HG03442 (cell line): Measurements from ENCODE around the gene DDIT3.

Experiments used
- ATAC-seq: cut with Tn5 transposase; IDR thresholded peaks from one replicate; pipeline ENCODE4 v1.9.1; 2021; ENCODE audit warnings: mild to moderate bottlenecking, moderate library complexity; ENCODE audit not compliant: unreplicated experiment

DDIT3 gene

DNA sequence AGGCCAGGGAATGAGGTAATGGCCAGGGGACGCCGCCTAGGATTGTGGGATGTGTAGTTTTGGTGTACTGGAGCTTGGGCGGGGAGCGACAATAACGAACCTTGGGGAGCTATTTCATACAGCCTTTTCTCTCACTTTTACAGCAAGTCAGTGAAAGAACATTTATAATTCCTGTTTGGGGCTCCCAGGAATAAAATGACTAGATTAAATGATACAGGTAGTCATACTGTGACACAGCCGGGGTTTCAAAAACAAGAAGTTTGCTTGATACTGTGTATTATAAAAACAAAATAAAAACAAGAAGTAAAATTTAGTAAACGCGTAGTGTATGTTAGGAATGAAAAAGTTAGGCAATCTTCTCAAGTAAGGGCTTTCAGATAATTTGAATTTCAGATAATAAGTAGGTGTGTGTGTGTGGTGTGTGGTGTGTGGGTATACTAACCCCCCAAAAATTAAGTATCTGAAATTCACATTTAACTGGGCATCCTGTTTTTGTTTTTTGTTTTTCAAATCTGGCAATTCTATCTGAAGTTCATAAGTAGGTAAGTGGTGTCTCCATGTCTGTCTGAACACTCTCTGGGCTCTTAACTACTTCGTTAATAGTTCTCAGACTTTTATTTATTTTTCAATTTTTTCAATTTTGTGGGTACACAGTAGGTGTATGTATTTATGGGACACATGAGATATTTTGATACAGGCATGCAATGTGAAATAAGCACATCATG, 27.1 kb upstream of the DDIT3 start:
- ATAC-seq, result no peak

GRCh38 chr12:57546438-57547287, 26.3 kb upstream of the DDIT3 start, which contains the start of gene DCTN2:
Gene DCTN2, minus strand, starts transcription at chr12:57547192. Its CDS starts 129 bp downstream, at chr12:57547063.
- ATAC-seq, result peak; percentile 98

GRCh38 chr12:57545809-57546437, 25.6 kb upstream of the DDIT3 start:
- no peak for ATAC-seq

GRCh38 chr12:57543581-57543980, 23.3 kb upstream of the DDIT3 start:
- no peak for ATAC-seq

DNA sequence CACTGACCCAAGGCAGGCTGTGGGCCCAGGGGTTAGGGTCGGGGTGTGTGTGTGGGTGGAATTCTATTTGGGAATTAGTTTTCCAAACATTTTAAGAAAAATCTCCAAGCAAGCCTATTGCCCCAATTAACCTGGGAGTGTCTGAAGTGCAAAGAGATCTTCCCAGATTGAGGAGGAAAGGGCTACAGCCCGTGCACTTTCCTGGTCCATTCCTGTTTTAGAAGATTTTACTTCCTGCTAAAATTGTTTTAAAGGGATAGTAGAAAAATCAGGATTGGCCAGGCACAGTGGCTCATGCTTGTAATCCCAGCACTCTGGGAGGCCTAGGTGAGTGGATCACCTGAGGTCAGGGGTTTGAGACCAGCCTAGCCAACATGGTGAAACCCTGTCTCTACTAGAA, 21.4 kb upstream of the DDIT3 start:
- ATAC-seq, result no peak

GRCh38 chr12:57541001-57541400, 20.7 kb upstream of the DDIT3 start:
- no peak for ATAC-seq

GRCh38 chr12:57539134-57539768, 18.9 kb upstream of the DDIT3 start:
- no peak for ATAC-seq

GRCh38 chr12:57536597-57536942, 16.3 kb upstream of the DDIT3 start:
- ATAC-seq, result no peak

GRCh38 chr12:57535764-57536596, 15.7 kb upstream of the DDIT3 start:
- no peak for ATAC-seq

DNA sequence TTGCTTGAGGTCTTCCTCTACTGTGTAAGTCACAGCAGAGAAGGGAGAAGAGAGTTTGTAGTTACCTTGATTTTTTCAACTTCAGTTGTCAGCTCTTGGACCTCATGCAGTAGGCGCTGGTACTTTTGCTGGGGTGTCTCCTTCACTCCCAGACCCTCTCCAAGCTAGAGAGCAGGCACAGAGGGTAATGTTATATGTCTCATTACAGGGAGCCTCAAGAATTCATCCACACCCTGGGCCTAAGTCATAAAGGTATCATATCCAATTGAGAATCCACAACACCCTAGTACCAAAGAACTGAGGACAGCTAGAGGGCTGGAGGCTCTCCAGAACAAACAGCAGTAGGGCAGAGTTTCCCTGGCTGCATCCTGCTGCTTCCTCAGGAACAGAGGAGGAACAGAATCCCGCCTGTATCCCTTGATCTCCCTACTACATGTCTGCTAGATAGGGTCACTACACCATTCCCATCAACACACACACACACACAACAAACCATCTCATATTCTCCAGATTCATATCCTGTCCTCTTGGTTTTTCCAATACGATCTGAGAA, 14.8 kb upstream of the DDIT3 start:
- ATAC-seq, result no peak

- no peak for ATAC-seq
These were observed 13.9 kb upstream of the DDIT3 start for GRCh38 chr12:57534250-57534649.

DNA sequence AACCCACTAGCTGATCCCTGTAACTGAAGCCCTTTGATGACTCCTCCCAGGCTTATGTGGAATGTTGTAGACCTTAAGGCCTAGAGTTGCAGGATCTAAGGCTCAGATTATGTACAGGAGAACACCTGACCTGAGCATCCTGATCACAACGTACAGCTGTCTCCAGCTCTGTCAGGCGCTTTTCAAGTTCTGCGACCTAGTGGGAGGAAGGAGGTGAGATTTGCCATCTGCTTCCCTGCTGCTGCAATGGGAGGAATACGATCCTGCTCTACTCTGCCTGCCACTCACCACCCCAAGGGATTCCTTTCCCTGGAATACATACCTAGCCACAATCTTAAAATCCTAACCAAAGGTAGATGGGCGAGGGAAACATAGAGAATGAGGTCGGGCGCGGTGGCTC, 12.8 kb upstream of the DDIT3 start:
- no peak for ATAC-seq

DNA sequence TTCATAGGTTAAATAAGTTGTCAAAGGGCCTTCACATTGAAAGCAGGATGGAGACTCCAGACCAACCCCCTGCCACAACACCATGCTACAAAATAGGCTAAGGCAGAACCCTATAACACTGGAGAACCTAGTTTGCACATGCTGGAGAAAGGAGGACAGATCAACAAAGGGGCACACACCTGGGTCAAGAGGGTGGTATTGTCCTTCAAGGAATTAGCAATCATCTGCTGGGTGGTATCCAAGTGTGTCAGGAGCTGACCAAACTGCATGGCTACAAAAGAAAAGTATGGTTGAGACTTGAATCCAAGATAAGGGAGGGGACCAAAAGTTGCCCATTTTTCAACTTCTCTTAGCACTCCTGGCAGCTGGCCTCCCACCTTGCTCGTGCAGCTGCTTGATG, 11.5 kb upstream of the DDIT3 start:
- no peak for ATAC-seq

GRCh38 chr12:57530396-57531142, 10.3 kb upstream of the DDIT3 start:
- no peak for ATAC-seq

GRCh38 chr12:57529831-57530230, 9.5 kb upstream of the DDIT3 start:
- ATAC-seq, result no peak

GRCh38 chr12:57528831-57529555, 8.7 kb upstream of the DDIT3 start:
- no peak for ATAC-seq

GRCh38 chr12:57528176-57528575, 7.9 kb upstream of the DDIT3 start:
- no peak for ATAC-seq

GRCh38 chr12:57527184-57527583, 6.9 kb upstream of the DDIT3 start:
- ATAC-seq, result no peak
